ENCODE measurements around the gene CLDN22. TPM values are rescaled to one million over a fixed set of nuclear protein-coding genes. Genes with fewer than 3 reads are reported as not detected.

CLDN22 gene
- total and polyA plus RNA-seq, 2 of the 8 experiments (the other 6 are each of a cell fraction or from before 2014, with no cell fraction given): not detected

GRCh38 chr4:183348136-183348535 lies 28.1 kb upstream of the CLDN22 start (continued):
- no peak for TF ChIP-seq BRCA1 (IDR thresholded peaks at IDR 0.05; ENCODE audit: low read depth, low read length)
- no peak for TF ChIP-seq SP1 (IDR thresholded peaks at IDR 0.05; ENCODE audit: low read depth, low read length)
- TF ChIP-seq HDAC2 (IDR thresholded peaks at IDR 0.05; ENCODE audit: borderline replicate concordance in 1 of 2, low read depth in 2 of 2, low read length in 2 of 2): no peak

Data from H1 (cell line).